ENCODE measurements around the gene GNL3. TPM values are rescaled to one million over a fixed set of nuclear protein-coding genes. Genes with fewer than 3 reads are reported as not detected.

GNL3 gene
- total and polyA plus RNA-seq, 2 donors (not counting 1 experiment from before 2014, with no cell fraction given): 75.2 to 99.9 TPM

DNA sequence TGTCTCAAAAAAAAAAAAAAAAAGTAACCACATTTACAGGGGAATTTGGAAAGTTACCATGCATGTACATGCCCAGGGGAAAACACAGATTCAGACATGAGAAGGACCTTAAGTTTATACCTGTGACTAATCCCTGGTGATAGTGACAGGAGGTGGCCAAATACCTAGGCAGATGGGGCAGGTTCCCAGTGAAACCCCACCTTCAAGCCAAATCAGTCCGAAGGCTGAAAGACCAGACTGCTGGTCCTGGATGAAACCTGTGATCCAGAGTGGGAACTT is 35.8 kb downstream of the GNL3 start:
- no peaks in the 10 kb centered on the region for H3K36me3 ChIP-seq (ENCODE audit: control insufficient read depth, insufficient read depth, low read length)
- no peak for TF ChIP-seq EZH2 (IDR thresholded peaks at IDR 0.05; ENCODE audit: low read length, missing control alignments)
- TF ChIP-seq, protein P1, sequence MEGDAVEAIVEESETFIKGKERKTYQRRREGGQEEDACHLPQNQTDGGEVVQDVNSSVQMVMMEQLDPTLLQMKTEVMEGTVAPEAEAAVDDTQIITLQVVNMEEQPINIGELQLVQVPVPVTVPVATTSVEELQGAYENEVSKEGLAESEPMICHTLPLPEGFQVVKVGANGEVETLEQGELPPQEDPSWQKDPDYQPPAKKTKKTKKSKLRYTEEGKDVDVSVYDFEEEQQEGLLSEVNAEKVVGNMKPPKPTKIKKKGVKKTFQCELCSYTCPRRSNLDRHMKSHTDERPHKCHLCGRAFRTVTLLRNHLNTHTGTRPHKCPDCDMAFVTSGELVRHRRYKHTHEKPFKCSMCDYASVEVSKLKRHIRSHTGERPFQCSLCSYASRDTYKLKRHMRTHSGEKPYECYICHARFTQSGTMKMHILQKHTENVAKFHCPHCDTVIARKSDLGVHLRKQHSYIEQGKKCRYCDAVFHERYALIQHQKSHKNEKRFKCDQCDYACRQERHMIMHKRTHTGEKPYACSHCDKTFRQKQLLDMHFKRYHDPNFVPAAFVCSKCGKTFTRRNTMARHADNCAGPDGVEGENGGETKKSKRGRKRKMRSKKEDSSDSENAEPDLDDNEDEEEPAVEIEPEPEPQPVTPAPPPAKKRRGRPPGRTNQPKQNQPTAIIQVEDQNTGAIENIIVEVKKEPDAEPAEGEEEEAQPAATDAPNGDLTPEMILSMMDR (conservative IDR thresholded peaks at IDR 0.05 in 1 of 2, IDR thresholded peaks at IDR 0.05 in 1 of 2; ENCODE audit: low read depth in 1 of 2, low read length in 2 of 2): no peak
- no peak overlapping the region for H3K27ac ChIP-seq (ENCODE audit: insufficient read depth, low read length)
- no peak overlapping the region for H3K9ac ChIP-seq (ENCODE audit: insufficient read depth, low read length)
- no peaks in the 10 kb centered on the region for H3K4me1 ChIP-seq (ENCODE audit: control insufficient read depth, extremely low read depth, insufficient read depth, low read length)
- H3K79me2 ChIP-seq (ENCODE audit: control insufficient read depth, insufficient read depth, low read length): no peaks in the 10 kb centered on the region
- no peaks in the 10 kb centered on the region for H4K20me1 ChIP-seq (ENCODE audit: control insufficient read depth, extremely low read depth, insufficient read depth, low read length)
- no peak overlapping the region for H3K4me2 ChIP-seq (ENCODE audit: extremely low read depth, insufficient read depth, low read length)
- no peak overlapping the region for H3K4me3 ChIP-seq (replicated peaks in 1 of 4; ENCODE audit: control extremely low read depth in 1 of 4, insufficient read depth in 1 of 4, low read depth in 3 of 4, low read length in 4 of 4)
- no peaks in the 10 kb centered on the region for H3K27me3 ChIP-seq (ENCODE audit: control insufficient read depth, insufficient read depth, low read length)
- no peak for DNase-seq (ENCODE audit: low read depth in 2 of 2)
- H3K9me3 ChIP-seq (ENCODE audit: control insufficient read depth, insufficient read depth, low read depth, low read length): no peaks in the 10 kb centered on the region
- H2AFZ ChIP-seq (ENCODE audit: low read length): no peak overlapping the region

DNA sequence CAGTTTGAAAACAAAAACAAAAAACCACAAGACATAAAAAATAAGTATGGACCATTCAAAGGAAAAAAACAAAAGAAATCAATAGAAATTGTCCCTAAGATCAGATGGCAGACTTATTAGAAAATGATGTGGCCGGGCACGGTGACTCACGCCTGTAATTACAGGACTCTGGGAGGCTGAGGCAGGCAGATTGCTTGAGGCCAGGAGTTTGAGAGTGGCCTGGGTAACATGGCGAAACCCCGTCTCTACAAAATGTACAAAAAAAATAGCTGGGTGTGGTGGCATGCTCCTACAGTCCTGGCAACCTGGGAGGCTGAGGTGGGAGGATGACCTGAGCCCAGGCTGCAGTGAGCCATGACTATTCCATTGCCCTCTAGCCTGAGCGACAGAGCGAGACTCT is 36.7 kb downstream of the GNL3 start:
- DNase-seq (ENCODE audit: low read depth in 2 of 2): no peak
- Histone ChIP-seq H3K9ac (ENCODE audit: insufficient read depth, low read length) (no peak overlapping the region), H3K27ac (ENCODE audit: insufficient read depth, low read length) (no peak overlapping the region), H3K79me2 (ENCODE audit: control insufficient read depth, insufficient read depth, low read length) (no peaks in the 10 kb centered on the region), H3K4me3 (replicated peaks in 1 of 4; ENCODE audit: control extremely low read depth in 1 of 4, insufficient read depth in 1 of 4, low read depth in 3 of 4, low read length in 4 of 4) (no peak overlapping the region), H3K4me1 (ENCODE audit: control insufficient read depth, extremely low read depth, insufficient read depth, low read length) (no peaks in the 10 kb centered on the region), H2AFZ (ENCODE audit: low read length) (no peak overlapping the region), H3K4me2 (ENCODE audit: extremely low read depth, insufficient read depth, low read length) (no peak overlapping the region), H3K9me3 (ENCODE audit: control insufficient read depth, insufficient read depth, low read depth, low read length) (no peaks in the 10 kb centered on the region), H3K36me3 (ENCODE audit: control insufficient read depth, insufficient read depth, low read length) (no peaks in the 10 kb centered on the region), H3K27me3 (ENCODE audit: control insufficient read depth, insufficient read depth, low read length) (no peaks in the 10 kb centered on the region), H4K20me1 (ENCODE audit: control insufficient read depth, extremely low read depth, insufficient read depth, low read length) (no peaks in the 10 kb centered on the region)
- no peak for TF ChIP-seq EZH2 (IDR thresholded peaks at IDR 0.05; ENCODE audit: low read length, missing control alignments)
- TF ChIP-seq, protein P1 (conservative IDR thresholded peaks at IDR 0.05 in 1 of 2, IDR thresholded peaks at IDR 0.05 in 1 of 2; ENCODE audit: low read depth in 1 of 2, low read length in 2 of 2): no peak

DNA sequence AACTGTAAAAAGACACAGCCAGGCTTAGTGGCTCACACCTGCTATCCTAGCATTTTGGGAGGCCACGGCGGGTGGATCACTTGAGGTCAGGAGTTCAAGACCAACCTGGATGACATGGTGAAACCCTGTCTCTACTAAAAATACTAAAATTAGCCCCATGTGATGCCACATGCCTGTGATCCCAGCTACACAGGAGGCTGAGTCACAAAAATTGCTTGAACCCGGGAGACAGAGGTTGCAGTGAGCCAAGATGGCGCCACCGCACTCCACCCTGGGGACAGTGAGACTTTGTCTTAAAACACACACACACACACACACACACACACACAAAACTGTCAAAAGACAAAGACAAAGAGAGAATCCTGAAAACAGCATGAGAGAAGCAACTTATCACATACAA is 38.1 kb downstream of the GNL3 start:
- no peaks in the 10 kb centered on the region for H4K20me1 ChIP-seq (ENCODE audit: control insufficient read depth, extremely low read depth, insufficient read depth, low read length)
- TF ChIP-seq, protein P1 (conservative IDR thresholded peaks at IDR 0.05 in 1 of 2, IDR thresholded peaks at IDR 0.05 in 1 of 2; ENCODE audit: low read depth in 1 of 2, low read length in 2 of 2): no peak
- TF ChIP-seq EZH2 (IDR thresholded peaks at IDR 0.05; ENCODE audit: low read length, missing control alignments): no peak
- no peaks in the 10 kb centered on the region for H3K27me3 ChIP-seq (ENCODE audit: control insufficient read depth, insufficient read depth, low read length)
- H2AFZ ChIP-seq (ENCODE audit: low read length): no peak overlapping the region
- no peaks in the 10 kb centered on the region for H3K9me3 ChIP-seq (ENCODE audit: control insufficient read depth, insufficient read depth, low read depth, low read length)
- no peaks in the 10 kb centered on the region for H3K79me2 ChIP-seq (ENCODE audit: control insufficient read depth, insufficient read depth, low read length)
- H3K36me3 ChIP-seq (ENCODE audit: control insufficient read depth, insufficient read depth, low read length): no peaks in the 10 kb centered on the region
- no peak for DNase-seq (ENCODE audit: low read depth in 2 of 2)
- H3K4me1 ChIP-seq (ENCODE audit: control insufficient read depth, extremely low read depth, insufficient read depth, low read length): no peaks in the 10 kb centered on the region
- no peak overlapping the region for H3K4me3 ChIP-seq (replicated peaks in 1 of 4; ENCODE audit: control extremely low read depth in 1 of 4, insufficient read depth in 1 of 4, low read depth in 3 of 4, low read length in 4 of 4)
- H3K4me2 ChIP-seq (ENCODE audit: extremely low read depth, insufficient read depth, low read length): no peak overlapping the region
- no peak overlapping the region for H3K9ac ChIP-seq (ENCODE audit: insufficient read depth, low read length)
- H3K27ac ChIP-seq (ENCODE audit: insufficient read depth, low read length): no peak overlapping the region
